GM19328 (cell line): Measurements from ENCODE around the gene SMARCD3.

Experiments
- ATAC-seq: cut with Tn5 transposase; IDR thresholded peaks from one replicate; pipeline ENCODE4 v1.9.1; 2021; ENCODE audit warnings: mild to moderate bottlenecking, moderate library complexity; ENCODE audit not compliant: unreplicated experiment

The SMARCD3 gene

DNA sequence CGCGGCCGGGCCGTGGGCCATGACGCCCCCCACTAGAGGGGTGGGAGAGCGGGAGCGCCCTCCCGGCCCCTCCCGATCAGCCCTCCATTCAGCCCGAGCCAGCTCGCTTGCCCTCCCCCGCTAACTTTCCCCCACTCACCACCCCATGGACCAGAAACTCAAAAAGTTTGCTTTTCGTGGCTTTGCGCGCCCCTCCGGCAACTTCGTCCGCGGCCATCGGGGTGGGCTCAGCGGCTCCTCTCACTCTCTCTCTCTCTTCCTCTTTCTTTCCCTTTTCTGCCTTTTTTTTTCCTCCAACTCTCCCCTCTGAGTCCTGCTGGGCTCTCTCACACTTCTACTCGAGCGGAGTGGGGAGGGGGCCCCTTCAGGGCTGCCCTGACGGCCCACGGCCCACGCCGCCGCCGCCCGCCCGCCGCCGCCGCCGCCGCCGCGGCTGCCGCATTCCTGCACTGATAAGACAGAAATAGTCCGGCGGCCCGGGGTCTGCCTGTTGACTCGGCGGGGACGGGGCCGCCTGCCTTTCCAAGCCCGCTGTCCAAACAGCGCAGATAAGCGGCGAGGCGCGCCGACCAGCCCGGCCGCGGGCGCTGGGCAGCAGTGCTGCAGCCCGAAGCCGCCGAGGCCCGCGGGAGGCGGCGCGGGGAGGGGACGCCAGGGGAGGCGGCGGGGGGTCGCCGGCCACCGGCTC, at the start of gene SMARCD3:
Gene SMARCD3 (minus strand): TSS at position 349 of the 688 bp plus-strand sequence. CDS start 132 bp downstream, at position 217.
- ATAC-seq = no peak

DNA sequence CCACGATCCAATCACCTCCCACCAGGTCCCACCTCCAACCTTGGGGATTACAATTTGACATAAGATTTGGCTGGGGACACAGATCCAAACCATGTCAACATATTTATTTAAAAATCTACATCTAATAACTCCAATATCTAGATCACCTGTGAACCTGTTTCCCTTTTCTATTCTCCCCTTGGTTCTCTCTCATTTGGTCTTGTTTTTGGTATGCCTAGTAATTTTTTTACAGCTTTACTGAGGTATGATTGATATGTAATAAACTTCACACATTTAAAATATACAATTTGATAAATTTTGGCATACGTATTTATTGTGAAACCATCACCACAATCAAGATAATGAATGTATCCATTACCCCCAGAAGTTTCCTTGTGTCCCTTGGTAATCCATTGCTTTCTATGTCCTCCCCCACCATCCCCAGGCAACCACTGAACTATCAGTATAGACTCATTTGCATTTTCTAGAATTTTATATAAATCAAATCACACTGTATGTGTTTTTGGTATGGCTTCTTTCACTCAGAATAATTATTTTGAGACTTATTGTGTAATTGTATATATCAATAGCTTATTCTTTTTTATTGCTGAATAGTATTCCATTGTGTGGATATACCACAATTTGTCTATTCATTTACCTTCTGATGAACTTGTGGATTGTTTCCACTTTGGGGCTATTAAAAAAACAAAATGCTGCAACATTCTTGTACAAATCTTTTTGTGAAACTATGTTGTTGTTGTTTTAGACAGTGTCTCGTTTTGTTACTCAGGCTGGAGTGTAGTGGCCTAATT, 47.9 kb upstream of the SMARCD3 start:
- ATAC-seq = no peak

DNA sequence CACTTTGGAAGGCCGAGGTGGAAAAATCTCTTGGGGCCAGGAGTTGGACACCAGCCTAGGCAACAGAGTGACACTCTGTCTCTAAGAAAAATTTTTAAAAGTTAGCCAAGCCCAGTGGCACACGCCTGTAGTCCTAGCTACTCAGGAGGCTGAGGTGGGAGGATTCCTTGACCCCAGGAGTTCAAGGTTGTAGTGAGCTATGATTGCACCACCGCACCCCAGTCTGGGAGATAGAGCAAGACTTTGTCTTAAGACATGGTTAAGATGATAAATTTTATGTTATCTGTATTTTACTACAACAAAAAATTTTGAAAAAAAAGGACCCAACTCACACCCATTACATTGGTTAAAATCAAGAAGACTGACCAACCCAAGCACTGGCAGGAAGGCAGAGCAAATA, 44.4 kb upstream of the SMARCD3 start:
- ATAC-seq = no peak

DNA sequence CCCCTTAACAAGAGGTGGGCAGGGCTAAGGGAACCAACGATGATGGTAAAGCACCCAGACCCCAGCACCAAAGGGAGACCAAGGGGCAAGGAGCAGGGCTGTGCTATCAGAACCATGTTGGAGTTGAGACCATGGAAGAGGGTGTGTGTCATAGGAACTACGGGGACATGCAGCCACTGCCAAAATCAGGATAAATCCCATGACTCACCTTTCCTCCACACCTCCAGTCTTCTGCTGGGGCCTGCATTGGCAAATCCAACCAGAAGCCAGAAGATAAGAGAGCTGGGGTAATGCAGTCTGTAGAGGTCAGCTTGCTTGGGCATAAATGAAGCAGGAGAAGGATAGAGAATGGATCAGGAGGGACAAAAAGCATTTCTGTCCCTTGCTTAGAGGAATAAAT, 42.7 kb upstream of the SMARCD3 start:
- no peak for ATAC-seq

DNA sequence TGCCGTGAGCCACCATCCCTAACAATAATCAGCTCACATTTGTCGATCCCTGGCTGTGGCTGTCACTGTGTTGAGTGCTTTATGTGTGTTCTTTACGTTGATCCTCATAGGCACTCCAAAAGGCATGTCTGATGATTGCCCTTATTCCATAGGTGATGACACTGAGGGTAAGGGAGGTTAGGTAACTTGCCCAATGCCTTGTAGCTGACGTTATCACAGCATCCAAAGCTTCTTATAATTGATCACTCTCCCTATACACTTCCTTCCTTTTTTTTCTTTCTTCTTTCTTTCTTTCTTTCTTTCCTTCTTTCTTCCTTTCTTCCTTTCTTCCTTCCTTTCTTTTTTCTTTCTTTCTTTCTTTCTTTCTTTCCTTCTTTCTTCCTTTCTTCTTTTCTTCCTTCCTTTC, 41.9 kb upstream of the SMARCD3 start:
- ATAC-seq = no peak

DNA sequence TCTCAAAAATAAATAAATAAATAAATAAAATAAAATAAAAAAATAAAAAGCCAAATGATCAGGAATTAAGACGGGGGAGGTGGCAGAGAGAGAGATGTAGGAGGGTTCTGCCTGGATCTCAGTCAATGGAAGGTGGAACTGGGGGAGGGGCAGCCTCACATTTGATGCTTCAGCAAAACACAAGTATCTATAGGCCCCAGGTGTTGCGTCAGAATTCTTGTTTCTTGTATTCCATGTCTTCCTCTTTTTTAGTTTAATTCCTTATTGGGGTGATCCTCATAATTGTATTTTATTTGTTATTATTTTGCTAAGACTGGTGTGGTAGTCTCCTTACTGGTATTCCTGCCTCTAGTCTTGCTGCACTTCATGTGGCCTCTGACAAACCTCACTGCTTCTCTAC, 41.4 kb upstream of the SMARCD3 start:
- ATAC-seq = no peak

DNA sequence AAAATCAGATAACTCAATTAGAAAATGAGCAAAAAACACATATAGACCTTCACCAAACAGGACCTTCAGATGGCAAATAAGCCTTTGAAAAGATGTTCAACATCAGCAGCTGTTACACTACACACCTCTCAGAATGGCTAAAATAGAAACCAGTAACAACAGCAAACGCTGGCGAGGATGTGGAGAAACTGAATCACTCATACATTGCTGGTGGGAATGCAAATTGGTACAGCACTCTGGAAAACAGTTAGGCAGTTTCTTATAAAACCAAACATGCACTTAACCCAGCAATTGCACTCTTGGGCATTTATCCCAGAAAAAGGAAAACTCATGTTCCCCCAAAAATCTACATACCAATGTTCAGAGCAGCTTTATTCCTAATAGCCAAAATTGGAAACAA, 37.7 kb upstream of the SMARCD3 start:
- ATAC-seq = no peak

DNA sequence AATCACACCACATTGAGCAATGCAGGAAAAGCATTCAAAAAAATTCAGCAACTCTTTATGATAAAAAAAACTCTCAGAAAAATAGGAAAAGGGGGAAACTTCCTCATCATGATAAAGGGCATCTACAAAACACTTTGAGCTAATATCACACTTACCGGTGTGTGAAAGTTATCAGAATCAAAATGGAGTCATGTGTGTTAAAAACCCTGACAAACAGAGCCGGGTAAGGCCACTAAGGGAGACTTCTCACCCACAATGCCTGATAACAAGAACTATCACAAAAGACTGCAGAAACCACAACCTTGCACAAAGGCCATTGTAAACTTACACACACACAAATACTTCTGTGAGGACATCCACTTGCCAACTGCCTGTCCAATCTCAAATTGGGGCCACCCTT, 34.8 kb upstream of the SMARCD3 start:
- ATAC-seq = no peak

DNA sequence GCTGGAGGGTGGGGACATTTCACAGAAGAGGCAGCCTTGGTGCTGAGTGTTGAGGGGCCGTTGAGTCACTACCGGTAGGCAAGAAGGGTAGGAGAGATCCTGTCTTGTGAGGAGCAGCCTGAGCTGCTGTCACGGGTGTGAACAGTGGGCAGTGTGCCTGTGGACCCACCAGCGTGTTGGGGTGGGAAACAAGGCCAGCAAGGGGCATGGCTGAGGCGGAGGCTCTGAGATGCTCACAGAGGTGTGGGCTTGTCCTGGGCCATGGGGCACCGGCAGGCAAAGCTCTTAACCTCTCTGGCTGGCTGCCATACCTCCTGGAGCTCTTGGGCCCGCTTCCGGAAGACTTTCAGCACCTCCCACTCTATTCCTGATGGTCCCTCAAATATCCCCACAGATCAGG, 33.6 kb upstream of the SMARCD3 start:
- no peak for ATAC-seq

DNA sequence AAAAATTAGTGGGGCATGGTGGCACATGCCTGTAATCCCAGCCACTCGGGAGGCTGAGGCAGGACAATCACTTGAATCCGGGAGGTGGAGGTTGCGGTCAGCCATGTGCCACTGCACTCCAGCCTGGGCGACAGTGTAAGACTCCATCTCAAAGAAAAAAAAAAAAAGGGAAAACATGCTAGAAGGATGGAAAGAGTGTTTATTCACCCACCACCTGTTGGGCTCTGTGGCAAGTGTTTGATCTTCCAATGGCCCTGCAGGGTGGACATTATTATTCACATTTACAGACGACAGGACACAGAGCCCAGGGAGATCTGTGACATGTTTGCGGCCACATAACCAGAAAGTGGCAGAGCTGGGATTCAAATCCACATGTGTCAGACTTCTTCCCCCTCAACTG, 33.2 kb upstream of the SMARCD3 start:
- no peak for ATAC-seq

DNA sequence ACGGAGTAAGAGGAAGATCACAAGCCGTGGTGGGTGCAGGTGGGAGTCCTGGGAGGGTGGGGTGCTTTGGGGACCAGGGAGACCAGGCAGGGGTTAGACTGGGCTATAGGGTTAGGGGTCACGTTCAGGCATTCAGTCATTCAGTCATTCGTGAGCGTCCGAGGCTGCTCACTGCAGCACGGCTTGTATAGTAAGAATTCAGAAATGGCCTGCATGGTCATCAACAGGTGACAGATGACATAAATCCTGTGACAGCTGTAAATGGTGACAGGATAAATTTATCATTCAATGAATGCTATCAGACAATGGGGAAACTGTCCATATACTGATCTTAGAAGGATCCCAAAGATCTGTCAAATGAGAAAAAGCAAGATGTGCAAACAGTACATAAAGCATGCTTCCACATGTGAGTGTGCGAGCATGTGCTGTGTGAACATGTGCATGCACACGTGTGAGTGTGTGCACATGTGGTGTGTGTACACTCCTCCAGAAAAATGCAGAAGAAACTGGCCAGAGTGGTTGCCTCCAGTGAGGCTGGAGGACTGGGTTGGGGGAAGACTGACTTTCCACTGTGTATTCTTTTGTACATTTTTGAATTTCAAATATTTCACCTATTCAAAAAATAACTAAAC, 32.0 kb upstream of the SMARCD3 start:
- no peak for ATAC-seq

DNA sequence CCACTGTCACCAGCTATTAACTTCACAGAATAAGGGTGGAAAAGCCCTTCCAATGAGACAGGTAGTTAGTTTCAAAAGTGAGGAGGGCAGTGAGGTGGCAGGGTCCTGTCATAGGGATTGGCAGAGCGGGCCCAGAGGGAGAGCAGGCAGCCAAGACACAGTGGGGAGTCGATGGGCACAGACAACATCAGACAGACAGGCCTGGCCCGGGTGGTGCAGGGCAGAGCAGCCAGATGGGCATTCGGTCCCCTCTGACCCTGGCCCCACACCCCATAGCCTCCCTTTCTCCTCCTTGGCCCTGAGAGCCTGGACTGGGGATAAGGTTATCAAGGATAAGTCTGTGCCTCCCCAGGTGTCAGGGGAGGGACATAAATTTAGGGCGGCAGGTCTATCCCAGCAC, 31.4 kb upstream of the SMARCD3 start:
- no peak for ATAC-seq

DNA sequence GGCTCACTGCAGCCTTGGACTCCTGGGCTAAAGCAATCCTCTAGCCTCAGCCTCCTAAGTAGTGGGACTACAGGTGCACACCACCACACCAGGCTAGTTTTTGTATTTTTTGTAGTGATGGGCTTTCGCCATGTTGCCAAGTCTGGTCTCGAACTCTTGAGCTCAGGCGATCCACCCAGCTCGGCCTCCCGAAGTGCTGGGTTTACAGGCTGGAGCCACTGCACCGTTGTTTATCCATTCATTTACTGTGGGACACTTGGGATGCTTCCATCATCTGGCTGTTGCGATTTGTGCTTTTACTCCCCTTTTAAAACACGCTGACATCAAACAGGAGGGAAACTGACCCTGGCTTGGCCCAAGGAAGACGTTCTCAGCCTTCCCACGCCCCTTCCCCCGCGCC, 30.5 kb upstream of the SMARCD3 start:
- ATAC-seq = no peak

DNA sequence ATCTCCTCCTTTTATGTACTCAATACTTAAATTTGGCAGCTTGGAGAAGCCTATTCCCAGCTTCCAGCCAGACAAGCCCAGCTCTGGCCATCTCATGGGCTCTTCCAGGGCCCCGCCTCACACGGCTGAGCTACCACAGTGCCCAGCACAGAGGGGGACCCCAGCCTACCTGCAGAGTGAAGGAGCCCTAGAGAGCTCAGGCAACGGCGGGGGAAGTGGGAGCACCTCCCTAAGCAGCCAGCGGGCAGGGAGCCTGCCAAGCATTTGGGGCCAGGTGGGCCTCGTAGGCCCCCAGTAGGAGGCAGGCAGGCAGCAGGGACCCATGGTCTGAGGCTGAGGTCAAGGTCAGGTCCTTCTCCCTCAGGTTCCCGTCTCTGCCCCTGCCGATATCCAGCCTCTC, 29.1 kb upstream of the SMARCD3 start:
- ATAC-seq = no peak

DNA sequence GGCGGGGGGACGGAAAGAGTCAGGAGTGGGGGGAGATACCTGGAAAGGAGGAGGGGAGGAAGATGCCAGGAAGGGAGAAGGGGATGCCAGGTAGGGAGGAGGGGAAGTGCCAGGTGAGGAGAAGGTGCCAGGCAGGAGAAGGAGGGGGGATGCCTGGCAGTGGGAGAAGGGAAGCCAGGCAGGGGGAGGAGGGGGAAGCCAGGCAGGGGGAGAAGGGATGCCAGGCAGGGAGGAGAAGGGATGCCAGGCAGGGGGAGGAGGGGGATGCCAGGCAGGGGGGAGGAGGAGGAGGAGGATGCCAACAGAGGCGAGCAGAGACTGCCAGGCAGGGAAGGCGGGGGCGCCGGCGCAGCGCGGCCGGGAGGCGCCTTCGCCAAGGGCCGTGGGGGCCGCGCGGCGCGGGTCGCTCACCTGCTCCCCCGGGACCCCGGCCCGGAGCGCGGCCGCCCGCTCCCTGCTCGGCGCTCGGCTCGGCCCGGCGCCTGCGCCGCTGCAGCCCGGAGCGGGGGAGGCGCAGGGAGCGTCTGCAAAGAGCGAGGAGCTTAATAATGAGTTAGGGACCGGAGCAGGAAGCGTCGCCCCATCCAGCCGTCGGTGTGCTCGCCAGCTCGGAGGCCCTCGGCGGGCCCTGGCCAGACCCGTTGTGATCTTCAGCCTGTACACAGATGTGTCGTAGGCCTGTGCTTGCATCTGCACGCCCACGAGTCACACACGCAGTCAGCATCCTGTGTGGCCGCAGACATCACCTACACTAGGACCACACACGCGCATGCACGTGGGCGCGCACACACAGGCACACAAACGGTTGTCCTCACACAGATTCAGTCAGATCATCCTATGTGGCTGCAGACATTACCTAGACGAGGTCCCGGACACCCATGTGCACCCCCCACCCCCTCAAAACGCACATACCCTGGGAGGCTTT, 28.4 kb upstream of the SMARCD3 start:
- no peak for ATAC-seq

DNA sequence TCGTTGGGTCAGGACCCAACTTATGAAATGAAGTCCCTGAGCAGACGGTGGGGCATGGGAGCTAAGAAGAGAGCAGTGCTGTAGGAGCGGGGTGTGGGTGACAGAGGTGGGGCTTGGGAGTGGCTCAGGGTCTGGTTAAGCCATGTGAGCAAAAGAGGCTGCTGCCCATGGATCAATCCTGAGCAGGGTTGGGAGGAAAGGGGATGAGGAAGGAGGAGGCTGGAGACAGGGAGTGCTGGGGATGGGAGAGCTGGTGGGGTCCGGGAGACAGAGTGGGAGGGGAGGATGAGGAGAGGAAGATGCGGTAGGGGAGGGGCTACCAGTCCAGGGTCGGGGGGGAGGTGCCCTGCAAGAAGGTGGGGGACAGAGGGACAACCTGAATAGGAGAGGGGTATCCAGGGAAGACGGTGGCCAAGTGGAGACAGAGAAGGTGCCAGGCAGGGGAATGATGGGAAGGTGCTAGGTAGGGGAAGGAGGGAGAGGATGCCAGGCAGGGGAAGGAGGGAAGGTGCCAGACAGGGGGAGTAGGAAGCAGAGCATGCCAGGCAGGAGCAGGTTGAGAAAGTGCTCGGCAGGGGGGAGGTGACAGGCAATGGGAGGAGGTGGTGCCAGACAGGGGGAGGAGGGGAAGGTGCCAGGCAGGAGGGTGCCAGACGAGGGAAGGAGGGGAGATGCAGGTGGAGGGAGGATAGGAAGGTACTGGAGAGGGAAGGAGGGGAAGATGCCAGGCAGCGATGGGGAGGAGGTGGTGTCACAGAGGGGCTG, 27.5 kb upstream of the SMARCD3 start:
- ATAC-seq = no peak

DNA sequence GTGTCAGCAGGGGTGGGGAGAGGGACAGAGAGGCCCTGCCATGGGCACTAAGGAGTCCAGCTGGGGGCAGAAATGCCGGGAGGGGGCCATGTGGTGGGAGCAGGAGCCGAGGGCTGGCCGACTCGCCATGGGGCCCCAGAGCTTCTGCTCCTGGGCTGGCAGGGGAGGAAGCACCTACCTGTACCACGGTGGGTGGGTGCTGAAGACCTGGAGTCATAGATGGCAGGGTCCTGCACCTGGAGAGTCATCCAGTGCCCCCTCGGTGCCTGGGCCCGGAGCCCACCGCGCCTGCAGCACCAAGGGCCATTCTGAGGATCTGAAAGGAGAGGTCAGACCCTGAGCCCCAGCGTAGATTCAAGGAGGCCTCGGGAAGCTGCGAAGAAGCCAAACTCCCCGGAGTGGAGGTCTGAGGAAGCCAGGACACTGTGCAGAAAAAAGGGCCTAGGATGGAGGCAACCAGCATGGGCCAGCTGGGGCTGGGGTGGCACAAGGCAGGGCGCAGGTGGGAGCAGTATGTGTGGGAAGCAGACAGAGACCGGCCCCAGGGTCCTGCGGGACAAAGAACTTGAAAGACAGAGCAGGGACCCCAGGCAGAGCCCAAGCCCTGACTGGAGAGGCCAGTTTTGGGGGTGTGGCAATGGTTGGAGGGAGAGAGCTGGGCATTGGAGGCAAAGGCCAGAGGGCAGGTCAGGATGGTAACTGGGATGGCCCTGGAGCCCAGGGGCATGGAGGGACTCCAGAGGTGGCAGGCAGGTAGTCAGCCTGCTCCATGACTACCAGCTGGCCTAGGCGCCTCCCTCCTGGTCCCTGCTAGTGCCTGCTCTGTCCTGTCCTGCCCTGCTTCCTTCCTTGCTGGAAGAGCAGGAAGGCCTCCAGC, 26.7 kb upstream of the SMARCD3 start:
- no peak for ATAC-seq

DNA sequence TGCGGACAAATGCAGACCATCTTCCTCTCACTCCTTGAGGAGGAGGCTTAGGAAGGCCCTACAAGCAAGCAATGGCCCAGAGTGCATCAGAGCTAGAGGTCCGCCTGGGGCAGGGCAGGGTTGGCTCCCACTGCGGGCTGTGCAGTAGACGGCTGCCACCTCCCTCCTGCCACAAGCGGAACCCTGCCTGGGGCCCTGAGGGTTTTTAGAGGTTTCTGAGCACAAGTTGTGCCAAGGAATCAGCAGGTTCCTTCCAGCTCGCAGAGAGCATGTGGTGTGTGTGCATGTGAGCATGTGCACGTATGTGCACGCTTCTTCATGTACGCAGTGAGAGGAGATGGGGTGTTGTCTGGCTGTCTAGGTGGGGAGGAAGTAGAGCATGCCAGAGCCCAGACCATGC, 25.9 kb upstream of the SMARCD3 start:
- no peak for ATAC-seq

DNA sequence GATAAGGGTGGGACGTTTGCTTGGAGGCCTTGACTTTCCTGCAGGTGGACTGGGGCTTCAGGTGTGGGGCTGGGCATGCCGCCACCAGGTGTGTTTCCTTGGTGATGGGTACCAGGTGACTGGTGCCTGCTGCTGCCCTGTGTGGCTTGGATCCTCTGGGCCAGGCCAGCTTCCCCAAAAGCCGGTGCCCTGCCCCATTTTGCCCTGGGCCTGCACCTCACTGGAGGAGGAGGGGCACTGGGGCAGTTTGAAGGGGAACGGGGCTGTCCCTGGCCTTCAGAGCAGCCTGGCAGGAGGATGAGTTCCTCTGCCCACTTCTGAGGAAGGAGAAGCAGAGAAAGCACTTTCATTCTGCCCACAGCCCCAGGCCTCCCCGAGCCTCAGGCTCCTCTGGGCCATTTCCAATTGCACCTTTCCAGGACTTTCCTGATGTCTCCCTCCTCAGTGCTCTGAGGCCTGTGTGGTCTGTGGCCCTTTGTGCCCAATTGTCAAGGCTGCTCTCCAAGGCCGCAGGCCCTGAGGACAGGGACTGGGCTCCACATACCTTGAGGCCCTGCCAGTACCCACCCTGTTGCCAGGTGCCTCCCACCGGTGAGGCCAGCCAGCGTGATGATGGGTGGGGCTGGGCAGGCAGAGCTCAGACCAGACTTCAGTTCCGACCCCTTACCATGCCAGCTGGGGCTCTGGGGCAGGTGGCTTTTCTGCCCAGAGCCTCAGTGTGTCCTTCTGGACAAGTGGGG, 25.3 kb upstream of the SMARCD3 start:
- no peak for ATAC-seq
